DOHH2 (cell line): ENCODE data around the gene BSN.

Source experiments
- EZH2phosphoT487 ChIP-seq: fragments of 200-600 bp; sonication (generic); IDR thresholded peaks from 2 replicates; pipeline ENCODE4 v1.6.1; 2017; ENCODE audit warnings: borderline replicate concordance, mild to moderate bottlenecking, antibody characterized with exemption, low read length, moderate library complexity, mixed read lengths
- TF ChIP-seq, protein P1 (sequence below): fragments of 200-600 bp; sonication (generic); IDR thresholded peaks from one replicate; pipeline ENCODE4 v1.5.1; 2014; ENCODE audit warnings: antibody characterized with exemption, mild to moderate bottlenecking, low read depth, low read length; ENCODE audit not compliant: poor library complexity, severe bottlenecking

DNA sequence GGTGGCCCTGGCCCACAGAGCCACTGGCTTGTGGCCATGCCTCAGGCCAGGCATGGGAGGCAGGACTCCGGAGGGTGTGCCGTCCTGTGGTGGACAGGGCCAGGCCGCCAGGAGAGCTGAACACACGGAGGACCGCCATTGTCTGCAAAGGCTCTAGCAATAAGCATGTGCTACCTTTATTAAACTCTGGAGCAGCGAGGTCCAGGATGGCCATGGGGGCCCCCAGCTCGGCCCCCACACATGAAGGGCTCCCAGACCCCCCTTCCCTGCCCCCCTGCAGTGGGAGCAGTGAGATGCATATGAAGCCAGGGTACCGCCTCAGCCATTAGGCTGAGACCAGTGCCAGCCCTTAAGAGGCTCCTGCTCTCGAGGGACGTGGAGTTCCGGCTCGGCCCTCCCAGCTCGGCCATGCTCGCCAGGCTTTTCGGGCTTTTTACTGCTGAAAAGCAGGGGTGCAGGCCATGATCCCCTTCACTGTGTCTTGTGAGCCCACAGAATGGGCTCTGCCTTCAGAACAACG lies 162.5 kb downstream of the BSN start:
- TF ChIP-seq, protein P1, sequence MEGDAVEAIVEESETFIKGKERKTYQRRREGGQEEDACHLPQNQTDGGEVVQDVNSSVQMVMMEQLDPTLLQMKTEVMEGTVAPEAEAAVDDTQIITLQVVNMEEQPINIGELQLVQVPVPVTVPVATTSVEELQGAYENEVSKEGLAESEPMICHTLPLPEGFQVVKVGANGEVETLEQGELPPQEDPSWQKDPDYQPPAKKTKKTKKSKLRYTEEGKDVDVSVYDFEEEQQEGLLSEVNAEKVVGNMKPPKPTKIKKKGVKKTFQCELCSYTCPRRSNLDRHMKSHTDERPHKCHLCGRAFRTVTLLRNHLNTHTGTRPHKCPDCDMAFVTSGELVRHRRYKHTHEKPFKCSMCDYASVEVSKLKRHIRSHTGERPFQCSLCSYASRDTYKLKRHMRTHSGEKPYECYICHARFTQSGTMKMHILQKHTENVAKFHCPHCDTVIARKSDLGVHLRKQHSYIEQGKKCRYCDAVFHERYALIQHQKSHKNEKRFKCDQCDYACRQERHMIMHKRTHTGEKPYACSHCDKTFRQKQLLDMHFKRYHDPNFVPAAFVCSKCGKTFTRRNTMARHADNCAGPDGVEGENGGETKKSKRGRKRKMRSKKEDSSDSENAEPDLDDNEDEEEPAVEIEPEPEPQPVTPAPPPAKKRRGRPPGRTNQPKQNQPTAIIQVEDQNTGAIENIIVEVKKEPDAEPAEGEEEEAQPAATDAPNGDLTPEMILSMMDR: no peak
- no peak for TF ChIP-seq EZH2phosphoT487
